ENCODE data around the gene GPR21.

Gene GPR21

GRCh38 chr9:123062351-123063176 lies 29.1 kb downstream of the GPR21 start:
- DNase-seq (ENCODE audit: extremely low read depth in 1 of 2, low read depth in 1 of 2) = no peak

GRCh38 chr9:123063177-123063598 lies 29.7 kb downstream of the GPR21 start:
- no peak for DNase-seq (ENCODE audit: extremely low read depth in 1 of 2, low read depth in 1 of 2)

DNA sequence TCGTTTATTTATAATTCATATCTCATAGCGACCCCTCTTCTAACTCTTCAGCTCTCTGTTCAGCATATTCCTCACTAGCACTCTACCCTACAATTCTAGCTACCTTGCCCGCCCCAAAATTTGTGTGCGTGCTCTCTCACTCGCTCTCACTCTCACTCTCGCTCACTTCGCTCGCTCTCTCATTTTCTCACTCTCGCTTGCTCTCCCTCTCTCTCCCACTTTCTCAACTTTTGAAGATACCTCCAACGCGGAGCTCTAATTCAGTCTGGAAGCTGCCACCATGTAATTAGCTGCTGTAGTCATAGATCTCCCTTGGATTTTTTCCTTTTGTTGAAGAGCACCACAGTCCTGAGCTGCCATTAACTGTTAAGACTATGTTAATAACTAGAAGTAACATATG lies 30.4 kb downstream of the GPR21 start:
- no peak for DNase-seq (ENCODE audit: extremely low read depth in 1 of 2, low read depth in 1 of 2)

DNA sequence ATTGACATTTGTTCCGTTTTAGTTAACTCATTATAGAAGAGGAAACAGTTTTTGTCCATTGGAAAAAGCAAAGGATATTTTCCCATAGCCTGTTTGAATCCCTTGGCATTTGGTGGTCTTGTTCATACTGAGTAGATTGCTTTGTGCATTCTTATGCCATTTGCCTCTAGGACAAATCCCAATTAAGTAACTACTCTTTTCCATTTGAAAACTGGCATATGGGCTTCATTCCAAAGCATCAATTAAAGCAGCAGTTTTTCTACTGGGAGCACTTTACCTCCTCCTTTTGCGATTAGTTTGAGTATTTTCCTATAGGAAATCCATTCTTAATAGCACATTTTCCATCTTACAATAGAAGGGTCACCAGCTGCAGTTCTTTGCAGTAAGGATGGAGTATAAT lies 31.2 kb downstream of the GPR21 start:
- no peak for DNase-seq (ENCODE audit: extremely low read depth in 1 of 2, low read depth in 1 of 2)

GRCh38 chr9:123065196-123065595 lies 31.7 kb downstream of the GPR21 start:
- DNase-seq (ENCODE audit: extremely low read depth in 1 of 2, low read depth in 1 of 2) = no peak

- no peak for DNase-seq (ENCODE audit: extremely low read depth in 1 of 2, low read depth in 1 of 2)
Observed at GRCh38 chr9:123067136-123067535, 33.7 kb downstream of the GPR21 start.

DNA sequence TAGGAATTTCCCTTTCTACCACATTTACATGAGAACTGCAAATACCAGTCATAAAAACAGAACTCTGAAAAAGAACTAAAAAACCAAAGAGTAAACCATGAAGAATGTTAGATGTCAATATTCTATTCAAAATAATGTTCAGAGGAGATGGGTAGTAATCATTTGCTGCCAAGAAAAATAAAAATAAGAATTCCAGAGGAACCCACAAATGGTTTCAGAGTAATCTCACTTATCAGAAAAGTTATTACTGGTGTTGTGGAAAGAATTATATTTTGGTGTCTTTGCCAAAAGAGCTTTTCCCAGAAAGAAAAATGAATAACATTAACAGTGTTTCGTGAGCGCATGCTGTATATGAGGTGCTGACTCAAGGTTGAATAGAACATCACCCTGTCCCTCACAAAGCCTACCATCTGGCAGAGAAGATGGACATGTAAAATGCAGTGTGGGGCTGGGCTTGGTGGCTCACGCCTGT lies 35.6 kb downstream of the GPR21 start:
- no peak for DNase-seq (ENCODE audit: extremely low read depth in 1 of 2, low read depth in 1 of 2)

GRCh38 chr9:123070198-123070597 lies 36.7 kb downstream of the GPR21 start:
- no peak for DNase-seq (ENCODE audit: extremely low read depth in 1 of 2, low read depth in 1 of 2)

DNA sequence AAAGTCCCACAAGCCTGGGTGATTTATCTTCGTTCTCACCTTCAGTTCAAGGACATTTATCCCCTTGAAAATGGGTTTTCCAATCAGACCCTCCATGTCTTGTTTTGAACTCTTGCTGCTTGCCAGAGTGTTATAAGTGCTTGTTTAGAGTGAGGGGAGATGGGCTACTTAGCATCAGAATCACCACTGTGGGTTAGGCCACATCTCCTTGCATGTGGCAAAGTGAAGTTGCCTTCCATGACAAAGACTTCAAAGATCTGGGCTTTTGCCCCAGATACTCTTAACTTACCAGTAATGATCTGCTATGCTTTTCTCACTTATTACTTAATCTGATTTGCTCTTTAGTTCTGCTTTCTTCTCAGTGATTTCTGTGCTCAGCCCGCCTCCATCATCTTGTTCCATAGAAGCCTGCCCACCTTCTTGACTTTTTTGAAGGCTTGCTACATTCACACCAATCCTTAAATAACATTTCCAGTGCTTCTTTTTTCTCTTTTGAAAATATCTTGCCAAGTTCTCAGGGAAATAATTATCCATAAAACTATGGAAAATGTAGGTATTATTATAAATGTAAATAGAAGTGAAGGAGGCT lies 39.0 kb downstream of the GPR21 start:
- no peak for DNase-seq (ENCODE audit: extremely low read depth in 1 of 2, low read depth in 1 of 2)

GRCh38 chr9:123073441-123073840 lies 40.0 kb downstream of the GPR21 start:
- no peak for DNase-seq (ENCODE audit: extremely low read depth in 1 of 2, low read depth in 1 of 2)

DNA sequence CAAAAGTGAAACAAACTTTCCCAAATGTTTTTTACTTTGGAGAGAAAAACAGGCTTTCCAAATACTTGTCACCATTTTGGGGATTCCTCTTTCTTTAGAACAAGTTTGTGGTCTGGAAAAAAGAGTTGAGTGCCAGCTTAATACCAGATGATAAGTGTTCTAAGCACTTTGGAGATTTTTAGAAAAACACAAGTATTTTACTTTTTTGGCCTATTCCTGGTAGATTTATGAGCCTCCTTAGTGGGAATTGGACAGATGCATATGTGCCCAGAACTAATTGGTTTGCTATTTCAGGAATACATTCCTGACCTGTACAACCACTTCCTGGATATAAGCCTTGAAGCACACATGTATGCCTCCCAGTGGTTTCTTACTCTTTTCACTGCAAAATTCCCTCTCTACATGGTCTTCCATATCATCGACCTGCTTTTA lies 40.5 kb downstream of the GPR21 start:
- DNase-seq (ENCODE audit: extremely low read depth in 1 of 2, low read depth in 1 of 2) = no peak

DNA sequence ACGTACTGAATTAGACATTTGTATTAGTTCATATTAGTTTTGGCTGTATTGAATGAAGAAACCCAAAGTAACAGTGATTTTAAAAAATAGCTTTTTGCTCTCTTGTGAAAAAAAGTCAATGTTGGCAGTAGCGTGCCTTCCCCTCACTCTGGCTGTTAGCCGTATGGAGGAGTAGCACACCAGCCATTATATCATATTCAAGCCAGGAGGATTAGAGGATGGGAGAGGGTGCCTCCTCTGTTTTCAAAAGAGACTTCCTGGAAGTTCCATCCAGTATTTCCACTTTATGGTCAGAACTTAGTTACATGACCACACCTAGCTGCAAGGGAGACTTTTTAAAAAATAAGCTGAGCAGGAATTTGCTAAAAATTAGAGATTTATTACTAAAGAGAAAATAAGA lies 41.2 kb downstream of the GPR21 start:
- no peak for DNase-seq (ENCODE audit: extremely low read depth in 1 of 2, low read depth in 1 of 2)

DNA sequence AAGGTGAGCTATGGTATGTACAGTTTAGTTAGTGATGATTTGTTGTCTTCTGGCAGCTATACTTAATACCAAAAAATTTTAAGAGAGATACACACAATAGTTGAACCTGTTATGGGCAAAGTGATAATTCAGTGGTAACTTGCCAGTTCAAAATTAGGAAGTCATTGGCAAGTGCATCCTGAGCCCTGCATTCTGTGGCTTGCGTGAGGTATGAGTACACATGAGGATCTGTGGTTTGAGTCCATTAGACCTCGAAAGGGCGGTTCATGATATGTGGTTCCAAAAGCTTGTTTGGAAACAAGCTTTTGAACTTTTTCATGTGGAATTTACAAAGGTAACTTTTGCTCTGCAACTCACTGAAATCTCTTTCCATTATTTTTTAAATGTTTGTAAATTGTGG lies 47.0 kb downstream of the GPR21 start:
- no peak for DNase-seq (ENCODE audit: extremely low read depth in 1 of 2, low read depth in 1 of 2)

- no peak for DNase-seq (ENCODE audit: extremely low read depth in 1 of 2, low read depth in 1 of 2)
Observed at GRCh38 chr9:123081824-123082223, 48.4 kb downstream of the GPR21 start.

- DNase-seq (ENCODE audit: extremely low read depth in 1 of 2, low read depth in 1 of 2) = no peak
Observed at GRCh38 chr9:123083680-123084079, 50.2 kb downstream of the GPR21 start.

DNA sequence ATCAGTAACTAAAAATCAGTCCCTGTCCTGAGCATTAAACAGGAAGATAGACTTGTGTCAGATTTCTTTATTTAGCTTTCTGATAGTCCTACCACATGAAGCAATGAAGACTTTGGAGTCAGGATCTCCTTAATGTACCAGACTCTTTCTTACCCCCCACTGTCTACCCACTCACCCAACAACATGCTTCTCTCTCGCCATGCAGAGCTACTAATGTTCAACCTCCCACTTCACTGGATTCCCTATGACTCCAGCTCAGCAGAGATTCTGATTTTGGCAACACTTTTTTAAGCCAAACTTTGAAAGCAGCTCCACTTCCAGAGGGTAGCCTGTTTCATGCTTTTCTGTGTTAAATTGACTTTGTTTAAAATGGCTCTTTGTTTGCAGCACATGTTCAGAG lies 50.8 kb downstream of the GPR21 start:
- DNase-seq (ENCODE audit: extremely low read depth in 1 of 2, low read depth in 1 of 2) = no peak

Data from activated CD8-positive, alpha-beta memory T cell treated with anti-CD3 and anti-CD28 coated beads for 1 hour (primary cell).